ENCODE measurements around the gene CACNB2.
"Not testable (repeated sequence)": the region's sequence is repeated elsewhere in the genome, so short reads cannot be mapped to it uniquely, and the experiment has no call there.

CACNB2 gene

GRCh38 chr10:18533896-18534295, 393.7 kb downstream of the CACNB2 start:
- DNase-seq, result no peak

- DNase-seq, result no peak
These were observed 399.1 kb downstream of the CACNB2 start for GRCh38 chr10:18539335-18539734.

- no peak for DNase-seq
These were observed 400.0 kb downstream of the CACNB2 start for GRCh38 chr10:18540195-18540594.

GRCh38 chr10:18542832-18543231, 402.6 kb downstream of the CACNB2 start:
- no peak for DNase-seq

- DNase-seq, result no peak
These were observed 405.5 kb downstream of the CACNB2 start for GRCh38 chr10:18545621-18546305.

- DNase-seq, result no peak
These were observed 408.9 kb downstream of the CACNB2 start for GRCh38 chr10:18549105-18549504.

- DNase-seq, result no peak
These were observed 411.2 kb downstream of the CACNB2 start for GRCh38 chr10:18551473-18551872.

GRCh38 chr10:18554479-18554878, 414.3 kb downstream of the CACNB2 start:
- no peak for DNase-seq

GRCh38 chr10:18556522-18557147, 416.4 kb downstream of the CACNB2 start:
- no peak for DNase-seq

GRCh38 chr10:18557960-18558359, 417.7 kb downstream of the CACNB2 start:
- DNase-seq, result no peak

GRCh38 chr10:18561861-18562551, 421.8 kb downstream of the CACNB2 start:
- DNase-seq, result no peak

GRCh38 chr10:18563003-18563726, 422.9 kb downstream of the CACNB2 start:
- no peak for DNase-seq

GRCh38 chr10:18565006-18565405, 424.8 kb downstream of the CACNB2 start:
- no peak for DNase-seq

- no peak for DNase-seq
These were observed 426.0 kb downstream of the CACNB2 start for GRCh38 chr10:18566177-18566576.

GRCh38 chr10:18567343-18567856, 427.2 kb downstream of the CACNB2 start:
- no peak for DNase-seq

GRCh38 chr10:18570386-18570785, 430.2 kb downstream of the CACNB2 start:
- DNase-seq, result not testable (repeated sequence)

- no peak for DNase-seq
These were observed 430.9 kb downstream of the CACNB2 start for GRCh38 chr10:18571076-18571475.

- no peak for DNase-seq
These were observed 431.6 kb downstream of the CACNB2 start for GRCh38 chr10:18571780-18572179.

GRCh38 chr10:18572959-18573561, 432.8 kb downstream of the CACNB2 start:
- DNase-seq, result no peak

- no peak for DNase-seq
These were observed 436.4 kb downstream of the CACNB2 start for GRCh38 chr10:18576586-18576985.

GRCh38 chr10:18577823-18578685, 437.8 kb downstream of the CACNB2 start:
- DNase-seq, result no peak

- no peak for DNase-seq
These were observed 442.6 kb downstream of the CACNB2 start for GRCh38 chr10:18582803-18583202.
